Osteocyte (in vitro differentiated cells): ENCODE data around the gene POR. TPM values are rescaled to one million over a fixed set of nuclear protein-coding genes. Genes with fewer than 3 reads are reported as not detected.
"Not testable (repeated sequence)": the region's sequence is repeated elsewhere in the genome, so short reads cannot be mapped to it uniquely, and the experiment has no call there.

Experiments
- DNase-seq: peaks from one replicate; pipeline ENCODE4 v3.0.0; 2021; ENCODE audit warnings: mixed read lengths; ENCODE audit not compliant: unreplicated experiment; ENCODE audit errors: extremely low spot score
- H3K27ac Mint-ChIP-seq: one replicate; pipeline ENCODE4 v1.8.0; 2021; ENCODE audit warnings: mild to moderate bottlenecking, mixed read lengths; ENCODE audit not compliant: unreplicated experiment
- H3K27me3 Mint-ChIP-seq: one replicate; pipeline ENCODE4 v1.8.0; 2021; ENCODE audit warnings: mixed read lengths; ENCODE audit not compliant: unreplicated experiment
- H3K36me3 Mint-ChIP-seq: one replicate; pipeline ENCODE4 v1.8.0; 2021; ENCODE audit warnings: mixed read lengths; ENCODE audit not compliant: unreplicated experiment
- H3K4me1 Mint-ChIP-seq: one replicate; pipeline ENCODE4 v1.8.0; 2021; ENCODE audit warnings: mixed read lengths; ENCODE audit not compliant: unreplicated experiment
- H3K4me3 Mint-ChIP-seq: one replicate; pipeline ENCODE4 v1.8.0; 2021; ENCODE audit warnings: mild to moderate bottlenecking, moderate library complexity, mixed read lengths; ENCODE audit not compliant: unreplicated experiment
- H3K9me3 Mint-ChIP-seq: one replicate; pipeline ENCODE4 v1.8.0; 2021; ENCODE audit warnings: mixed read lengths; ENCODE audit not compliant: unreplicated experiment
- total RNA-seq: library from RNA; stranded (reverse); gene quantifications from 2 replicates; pipeline ENCODE4 v1.2.1, GENCODE V29; 2021
- TF ChIP-seq, protein P1 (sequence below): fragments of 200-600 bp; sonication (generic); IDR thresholded peaks from 2 replicates; pipeline ENCODE4 v1.5.0; 2021; ENCODE audit warnings: antibody characterized with exemption, mild to moderate bottlenecking, moderate library complexity

POR gene
- total RNA-seq, 1 donor from 2014 or later, result 62.1 TPM

DNA sequence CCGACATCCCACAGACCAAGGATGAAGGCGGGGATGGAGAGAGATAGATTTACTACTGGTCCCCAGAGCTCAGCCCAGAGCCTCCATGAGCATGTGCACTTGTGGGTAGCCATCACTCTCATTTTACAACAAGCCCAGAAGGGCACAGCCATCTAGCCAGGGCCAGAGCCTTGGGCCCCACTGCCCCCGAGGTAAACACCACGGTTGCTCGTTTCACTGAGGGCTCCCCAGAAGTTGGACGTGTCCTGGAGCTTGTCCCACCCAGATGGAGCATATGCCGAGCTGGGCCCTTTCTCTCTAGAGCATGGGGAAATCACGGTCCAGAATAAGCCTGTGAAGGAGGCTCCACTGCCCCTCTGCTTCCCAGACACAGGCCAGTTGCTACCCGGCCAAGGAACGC lies 88.4 kb downstream of the POR start:
- Mint-ChIP-seq H3K4me1 (no peaks in the 10 kb centered on the region), H3K9me3 (no peaks in the 10 kb centered on the region), H3K27me3 (no peaks in the 10 kb centered on the region), H3K27ac (no peak overlapping the region), H3K36me3 (peaks cover 16% of the 10 kb centered on the region), H3K4me3 (no peak overlapping the region)
- no peak for DNase-seq
- TF ChIP-seq, protein P1, sequence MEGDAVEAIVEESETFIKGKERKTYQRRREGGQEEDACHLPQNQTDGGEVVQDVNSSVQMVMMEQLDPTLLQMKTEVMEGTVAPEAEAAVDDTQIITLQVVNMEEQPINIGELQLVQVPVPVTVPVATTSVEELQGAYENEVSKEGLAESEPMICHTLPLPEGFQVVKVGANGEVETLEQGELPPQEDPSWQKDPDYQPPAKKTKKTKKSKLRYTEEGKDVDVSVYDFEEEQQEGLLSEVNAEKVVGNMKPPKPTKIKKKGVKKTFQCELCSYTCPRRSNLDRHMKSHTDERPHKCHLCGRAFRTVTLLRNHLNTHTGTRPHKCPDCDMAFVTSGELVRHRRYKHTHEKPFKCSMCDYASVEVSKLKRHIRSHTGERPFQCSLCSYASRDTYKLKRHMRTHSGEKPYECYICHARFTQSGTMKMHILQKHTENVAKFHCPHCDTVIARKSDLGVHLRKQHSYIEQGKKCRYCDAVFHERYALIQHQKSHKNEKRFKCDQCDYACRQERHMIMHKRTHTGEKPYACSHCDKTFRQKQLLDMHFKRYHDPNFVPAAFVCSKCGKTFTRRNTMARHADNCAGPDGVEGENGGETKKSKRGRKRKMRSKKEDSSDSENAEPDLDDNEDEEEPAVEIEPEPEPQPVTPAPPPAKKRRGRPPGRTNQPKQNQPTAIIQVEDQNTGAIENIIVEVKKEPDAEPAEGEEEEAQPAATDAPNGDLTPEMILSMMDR, result no peak

DNA sequence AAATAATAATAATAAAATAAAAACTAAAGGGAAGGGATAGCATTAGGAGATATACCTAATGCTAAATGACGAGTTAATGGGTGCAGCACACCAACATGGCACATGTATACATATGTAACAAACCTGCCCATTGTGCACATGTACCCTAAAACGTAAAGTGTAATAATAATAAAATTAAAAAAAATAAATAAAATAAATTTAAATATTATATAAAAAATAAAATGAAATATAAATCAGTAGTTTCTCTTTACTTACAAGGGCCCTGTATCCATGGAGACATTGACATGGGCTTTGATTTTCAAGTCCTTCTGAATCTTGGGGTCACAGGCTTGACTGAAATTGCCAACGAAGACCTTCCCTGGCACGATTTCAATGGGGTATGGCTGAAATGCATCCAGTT lies 90.0 kb downstream of the POR start:
- H3K27me3 Mint-ChIP-seq, H3K27ac Mint-ChIP-seq, H3K4me3 Mint-ChIP-seq, DNase-seq, H3K36me3 Mint-ChIP-seq, H3K4me1 Mint-ChIP-seq, H3K9me3 Mint-ChIP-seq: not testable (repeated sequence)

DNA sequence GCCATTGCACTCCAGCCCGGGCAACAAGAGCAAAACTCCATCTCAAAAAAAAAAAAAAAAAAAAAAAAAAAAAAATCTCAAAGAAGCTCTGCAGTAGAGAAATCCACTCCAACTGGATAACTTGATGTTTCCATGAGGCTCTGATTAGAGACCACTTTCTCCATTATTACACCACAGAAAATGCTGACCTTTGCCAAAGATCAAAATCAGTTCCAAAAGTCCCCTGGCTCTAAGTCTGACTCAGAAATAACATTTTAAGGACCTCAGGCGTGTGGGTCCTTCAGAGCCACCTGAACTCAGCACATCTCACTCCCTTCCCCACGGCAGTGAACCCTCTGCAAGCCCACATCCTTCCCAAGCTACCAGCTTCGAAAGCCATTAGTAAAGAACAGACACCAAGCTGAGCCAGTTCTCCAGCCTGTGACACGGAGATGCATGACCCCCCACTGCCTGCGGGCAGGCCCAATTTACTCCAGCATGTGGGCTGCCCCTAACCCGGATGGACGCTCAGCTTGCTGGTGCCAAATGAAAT lies 93.3 kb downstream of the POR start:
- Mint-ChIP-seq H3K9me3 (no peaks in the 10 kb centered on the region), H3K4me1 (peaks cover 23% of the 10 kb centered on the region), H3K27ac (no peak overlapping the region)

DNA sequence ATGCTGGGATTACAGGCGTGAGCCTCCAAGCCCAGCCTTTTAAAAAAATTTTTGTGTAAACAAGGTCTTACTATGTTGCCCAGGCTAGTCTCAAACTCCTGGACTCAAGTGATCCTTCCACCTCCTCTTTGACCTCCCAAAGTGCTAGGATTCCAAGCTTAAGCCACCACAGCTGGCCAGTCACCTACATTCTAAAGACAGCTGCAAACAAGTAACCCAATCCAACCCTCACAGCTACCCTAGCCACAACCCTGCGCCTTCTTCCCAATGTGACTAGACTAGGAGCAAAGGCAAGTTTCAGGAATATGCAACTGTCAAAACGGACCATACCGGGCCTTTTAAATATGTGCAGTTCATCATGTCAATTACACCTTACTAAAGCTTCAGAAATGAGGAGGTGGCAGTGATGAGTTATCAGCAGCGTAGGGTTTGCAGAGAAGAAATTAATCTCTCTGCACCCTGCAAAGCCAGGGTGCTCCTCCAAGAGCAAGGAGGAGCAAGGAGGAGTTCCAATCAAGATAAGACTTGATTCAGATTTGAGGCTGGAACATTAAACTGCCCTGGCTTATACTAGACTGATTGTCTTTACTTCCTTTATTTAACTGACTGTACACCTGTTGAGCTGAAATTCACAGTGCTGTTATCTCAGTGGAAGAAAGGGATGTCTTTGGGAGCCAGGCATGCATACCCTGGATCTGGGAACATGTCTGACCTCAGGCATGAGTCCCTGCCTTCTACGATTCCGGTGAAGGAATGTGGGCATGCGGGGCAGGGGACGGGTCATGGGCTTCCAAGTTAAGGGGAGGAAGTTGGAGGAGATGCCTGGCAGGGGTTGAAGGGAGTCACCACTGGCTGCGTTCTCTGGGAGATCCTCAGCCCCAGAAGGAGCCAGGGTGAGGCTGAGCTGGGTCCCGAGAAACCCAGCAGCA lies 95.0 kb downstream of the POR start:
- Mint-ChIP-seq H3K27ac (peak overlapping the region; percentile 73), H3K27me3 (no peaks in the 10 kb centered on the region), H3K36me3 (peaks cover 10% of the 10 kb centered on the region), H3K4me1 (peaks cover 23% of the 10 kb centered on the region), H3K4me3 (no peak overlapping the region), H3K9me3 (no peaks in the 10 kb centered on the region)
- TF ChIP-seq, protein P1, result no peak
- DNase-seq, result no peak

More for the DNA sequence above, 93.3 kb downstream of the POR start:
- TF ChIP-seq, protein P1, result no peak
- Mint-ChIP-seq H3K4me3 (no peak overlapping the region), H3K27me3 (no peaks in the 10 kb centered on the region), H3K36me3 (peaks cover 13% of the 10 kb centered on the region)
- DNase-seq, result no peak

DNA sequence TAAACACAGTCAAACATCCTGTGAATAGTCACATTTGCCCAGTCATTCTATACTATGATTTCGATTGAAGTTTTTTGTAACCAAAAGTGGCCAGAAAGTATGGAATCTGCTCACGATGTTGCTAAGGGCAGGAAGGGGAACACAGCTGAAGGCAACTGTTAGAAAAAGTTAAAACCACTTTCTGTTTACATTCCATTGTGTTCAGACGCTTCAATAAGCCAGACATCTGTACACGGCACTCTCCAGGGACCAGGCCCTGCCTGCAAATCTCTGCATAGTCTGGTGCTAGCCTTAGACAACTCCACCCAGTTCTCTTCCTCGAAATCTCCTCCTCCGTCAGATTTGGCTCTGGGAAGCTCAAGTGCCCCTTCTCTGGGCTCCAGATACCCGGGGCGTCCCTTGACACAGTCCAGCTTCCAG lies 96.5 kb downstream of the POR start:
- peaks cover 14% of the 10 kb centered on the region for H3K36me3 Mint-ChIP-seq
- peaks cover 23% of the 10 kb centered on the region for H3K4me1 Mint-ChIP-seq
- no peaks in the 10 kb centered on the region for H3K27me3 Mint-ChIP-seq
- H3K9me3 Mint-ChIP-seq, result no peaks in the 10 kb centered on the region
- peak overlapping the region; percentile 93 for H3K27ac Mint-ChIP-seq
- TF ChIP-seq, protein P1, result no peak
- DNase-seq, result no peak
- H3K4me3 Mint-ChIP-seq, result peak overlapping the region; percentile 11
